ENCODE measurements around the gene XPA. TPM values are rescaled to one million over a fixed set of nuclear protein-coding genes. Genes with fewer than 3 reads are reported as not detected.

The XPA gene
- total RNA-seq, 2 donors from 2014 or later, result 11.2 to 12.5 TPM

GRCh38 chr9:97695390-97695789 lies 1.8 kb downstream of the XPA start:
- H3K27ac Mint-ChIP-seq, result peak overlapping the region in 1 of 2 donors; percentile 96
- H3K9me3 Mint-ChIP-seq, result no peaks in the 10 kb centered on the region
- peaks cover 0 to 5% of the 10 kb centered on the region in 2 donors for H3K27me3 Mint-ChIP-seq
- peaks cover 46 to 47% of the 10 kb centered on the region in 2 donors for H3K4me1 Mint-ChIP-seq (ENCODE audit: low read depth in 2 of 2)
- DNase-seq (ENCODE audit: low spot score) (no peak), ATAC-seq (no peak)
- peaks cover 4% of the 10 kb centered on the region for H3K36me3 Mint-ChIP-seq
- H3K4me3 Mint-ChIP-seq, result peak overlapping the region; percentile 90

DNA sequence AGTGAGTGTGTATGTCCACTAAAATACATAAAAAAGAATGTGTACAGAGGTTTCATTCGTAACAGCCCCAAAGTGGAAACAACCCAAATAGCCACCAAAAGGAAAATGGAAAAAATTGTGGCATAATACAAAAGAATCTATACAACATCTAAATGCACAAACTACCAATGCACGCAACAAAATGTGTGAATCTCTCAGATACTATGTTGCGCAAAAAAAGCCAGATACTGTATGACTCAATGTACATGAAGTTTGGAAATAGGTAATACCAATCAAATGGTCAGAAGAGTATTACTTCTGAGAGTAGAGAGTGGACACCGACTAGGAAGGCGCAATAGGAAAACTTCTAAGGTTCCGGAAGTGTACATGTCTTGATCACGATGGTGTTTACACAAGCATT lies 2.4 kb downstream of the XPA start:
- Mint-ChIP-seq H3K27ac (peak overlapping the region in 1 of 2 donors; percentile 96), H3K9me3 (no peaks in the 10 kb centered on the region), H3K36me3 (peaks cover 4% of the 10 kb centered on the region), H3K4me1 (ENCODE audit: low read depth in 2 of 2) (peaks cover 46 to 47% of the 10 kb centered on the region in 2 donors), H3K27me3 (peaks cover 0 to 5% of the 10 kb centered on the region in 2 donors), H3K4me3 (peak overlapping the region; percentile 90)
- DNase-seq (ENCODE audit: low spot score) (no peak), ATAC-seq (no peak)

DNA sequence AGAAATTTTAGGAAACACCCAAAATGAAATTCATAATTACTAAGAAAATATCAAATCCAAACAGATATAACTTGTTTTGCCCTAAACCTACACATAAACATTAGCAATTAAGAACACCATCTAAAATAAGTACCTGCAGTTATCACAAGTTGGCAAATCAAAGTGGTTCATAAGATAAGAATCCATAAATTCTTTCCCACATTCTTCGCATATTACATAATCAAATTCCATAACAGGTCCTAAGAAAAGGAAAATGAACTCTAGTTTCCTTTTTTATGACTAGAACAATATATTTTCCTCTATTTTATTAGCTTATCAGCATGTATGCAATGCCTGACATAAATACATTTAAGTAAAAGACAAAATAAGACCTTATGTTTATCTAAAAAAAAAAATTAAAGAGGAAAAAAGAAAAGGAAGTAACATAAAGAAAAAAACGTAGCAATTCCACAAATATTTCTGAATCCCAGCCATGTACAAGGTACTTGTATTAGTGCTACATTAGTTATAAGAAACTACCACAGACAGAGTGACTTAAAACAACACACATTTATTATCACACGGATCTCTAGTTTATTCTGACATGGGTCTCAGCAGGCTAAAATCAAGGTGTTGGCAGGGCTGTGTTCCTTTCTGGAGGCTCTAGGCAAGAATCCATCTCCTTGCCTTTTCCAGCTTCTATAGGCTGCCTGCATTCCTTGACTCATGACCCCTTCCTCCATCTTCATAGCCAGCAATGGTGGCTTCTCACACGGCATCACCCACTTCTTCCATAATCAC lies 7.5 kb downstream of the XPA start:
- Mint-ChIP-seq H3K36me3 (peaks cover 21% of the 10 kb centered on the region), H3K9me3 (no peaks in the 10 kb centered on the region)
- DNase-seq (ENCODE audit: low spot score), result no peak

DNA sequence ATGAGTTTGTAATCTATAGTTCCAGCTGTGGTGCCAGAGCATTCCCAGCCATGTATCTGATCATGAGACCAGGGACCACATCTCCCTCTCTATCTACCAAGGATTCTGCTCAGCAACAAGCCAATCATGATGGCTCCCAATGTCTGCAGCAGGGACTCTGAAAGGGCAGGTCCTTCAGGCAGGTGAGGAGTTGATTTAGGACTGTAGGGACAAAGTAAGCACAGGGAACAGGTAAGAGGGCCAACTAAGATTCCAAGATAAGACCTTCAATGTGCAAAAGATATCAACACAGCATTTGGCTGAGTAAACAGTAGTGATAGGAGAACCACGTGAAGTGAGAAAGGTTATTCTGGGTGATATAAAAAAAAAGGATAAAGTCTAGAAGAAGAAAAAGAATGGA lies 8.5 kb downstream of the XPA start:
- no peaks in the 10 kb centered on the region for H3K27me3 Mint-ChIP-seq
- H3K27ac Mint-ChIP-seq, result peak overlapping the region in 1 of 2 donors; percentile 14
- ATAC-seq, result no peak
- DNase-seq (ENCODE audit: low spot score), result no peak
- peaks cover 7 to 9% of the 10 kb centered on the region in 2 donors for H3K4me1 Mint-ChIP-seq (ENCODE audit: low read depth in 2 of 2)
- H3K36me3 Mint-ChIP-seq, result peaks cover 25% of the 10 kb centered on the region
- H3K9me3 Mint-ChIP-seq, result no peaks in the 10 kb centered on the region
- H3K4me3 Mint-ChIP-seq, result no peak overlapping the region

More for the DNA sequence above, 7.5 kb downstream of the XPA start:
- Mint-ChIP-seq H3K4me1 (ENCODE audit: low read depth in 2 of 2) (peaks cover 16 to 19% of the 10 kb centered on the region in 2 donors), H3K27me3 (no peaks in the 10 kb centered on the region), H3K27ac (peak overlapping the region in 1 of 2 donors; percentile 20), H3K4me3 (no peak overlapping the region)
- no peak for ATAC-seq

- H3K36me3 Mint-ChIP-seq, result peaks cover 11% of the 10 kb centered on the region
- DNase-seq (ENCODE audit: low spot score) (no peak), ATAC-seq (no peak)
- H3K9me3 Mint-ChIP-seq, result no peaks in the 10 kb centered on the region
- H3K4me3 Mint-ChIP-seq, result no peak overlapping the region
- peaks cover 6 to 14% of the 10 kb centered on the region in 2 donors for H3K4me1 Mint-ChIP-seq (ENCODE audit: low read depth in 2 of 2)
- H3K27me3 Mint-ChIP-seq, result no peaks in the 10 kb centered on the region
- H3K27ac Mint-ChIP-seq, result no peak overlapping the region
These were observed 14.9 kb downstream of the XPA start for GRCh38 chr9:97682242-97682641.

- H3K4me1 Mint-ChIP-seq (ENCODE audit: low read depth in 2 of 2), result peaks cover 10 to 14% of the 10 kb centered on the region in 2 donors
- no peaks in the 10 kb centered on the region for H3K27me3 Mint-ChIP-seq
- peak overlapping the region; percentile 18 to 46 for H3K27ac Mint-ChIP-seq
- DNase-seq (ENCODE audit: low spot score) (no peak), ATAC-seq (peak in 1 of 2 donors; percentile 41)
- peaks cover 21% of the 10 kb centered on the region for H3K36me3 Mint-ChIP-seq
- H3K9me3 Mint-ChIP-seq, result no peaks in the 10 kb centered on the region
- H3K4me3 Mint-ChIP-seq, result no peak overlapping the region
These were observed 21.5 kb downstream of the XPA start for GRCh38 chr9:97675655-97676054.

- DNase-seq (ENCODE audit: low spot score), result no peak
- no peaks in the 10 kb centered on the region for H3K9me3 Mint-ChIP-seq
- peaks cover 6 to 10% of the 10 kb centered on the region in 2 donors for H3K4me1 Mint-ChIP-seq (ENCODE audit: low read depth in 2 of 2)
- H3K4me3 Mint-ChIP-seq, result no peak overlapping the region
- H3K27me3 Mint-ChIP-seq, result no peaks in the 10 kb centered on the region
- ATAC-seq, result no peak
- peaks cover 33% of the 10 kb centered on the region for H3K36me3 Mint-ChIP-seq
- H3K27ac Mint-ChIP-seq, result no peak overlapping the region
These were observed 23.2 kb downstream of the XPA start for GRCh38 chr9:97673922-97674321.

GRCh38 chr9:97672403-97672802 lies 24.7 kb downstream of the XPA start:
- no peaks in the 10 kb centered on the region for H3K27me3 Mint-ChIP-seq
- H3K9me3 Mint-ChIP-seq, result no peaks in the 10 kb centered on the region
- no peak overlapping the region for H3K27ac Mint-ChIP-seq
- DNase-seq (ENCODE audit: low spot score), result no peak
- H3K36me3 Mint-ChIP-seq, result peaks cover 37% of the 10 kb centered on the region
- H3K4me1 Mint-ChIP-seq (ENCODE audit: low read depth in 2 of 2), result peaks cover 0 to 3% of the 10 kb centered on the region in 2 donors
- ATAC-seq, result no peak
- no peak overlapping the region for H3K4me3 Mint-ChIP-seq

DNA sequence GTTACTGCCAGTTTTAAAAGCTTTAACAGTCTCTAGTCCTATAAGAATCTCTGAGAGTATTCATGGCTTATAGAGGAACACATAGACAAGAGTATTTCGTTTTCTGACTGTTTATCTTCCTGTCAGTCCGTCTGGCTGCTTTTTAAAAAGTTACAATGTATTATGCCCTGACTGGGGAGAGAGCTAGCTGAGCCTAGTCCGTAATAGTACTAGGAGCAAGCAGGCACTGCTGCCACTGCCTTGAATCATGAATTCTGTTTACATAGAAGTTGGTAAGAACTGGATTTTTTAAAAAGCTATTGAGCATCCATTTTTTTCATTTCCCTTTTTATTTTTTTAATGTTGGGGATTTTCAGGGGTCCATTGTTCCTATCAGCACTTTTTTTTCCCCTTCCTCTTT lies 26.6 kb downstream of the XPA start:
- Mint-ChIP-seq H3K36me3 (peaks cover 42% of the 10 kb centered on the region), H3K4me3 (no peak overlapping the region), H3K4me1 (ENCODE audit: low read depth in 2 of 2) (peaks cover 10 to 12% of the 10 kb centered on the region in 2 donors), H3K27ac (no peak overlapping the region), H3K27me3 (no peaks in the 10 kb centered on the region), H3K9me3 (no peaks in the 10 kb centered on the region)
- ATAC-seq (no peak), DNase-seq (ENCODE audit: low spot score) (no peak)

GRCh38 chr9:97668485-97668884 lies 28.7 kb downstream of the XPA start:
- Mint-ChIP-seq H3K9me3 (no peaks in the 10 kb centered on the region), H3K27me3 (no peaks in the 10 kb centered on the region), H3K36me3 (peaks cover 45% of the 10 kb centered on the region), H3K27ac (no peak overlapping the region), H3K4me1 (ENCODE audit: low read depth in 2 of 2) (peaks cover 12 to 15% of the 10 kb centered on the region in 2 donors), H3K4me3 (no peak overlapping the region)
- no peak for DNase-seq (ENCODE audit: low spot score)
- no peak for ATAC-seq

- no peak overlapping the region for H3K4me3 Mint-ChIP-seq
- peaks cover 12 to 15% of the 10 kb centered on the region in 2 donors for H3K4me1 Mint-ChIP-seq (ENCODE audit: low read depth in 2 of 2)
- H3K27ac Mint-ChIP-seq, result peak overlapping the region; percentile 63 to 86
- no peaks in the 10 kb centered on the region for H3K9me3 Mint-ChIP-seq
- ATAC-seq (peak in 1 of 2 donors; percentile 17), DNase-seq (ENCODE audit: low spot score) (no peak)
- H3K36me3 Mint-ChIP-seq, result peaks cover 45% of the 10 kb centered on the region
- H3K27me3 Mint-ChIP-seq, result no peaks in the 10 kb centered on the region
These were observed 30.0 kb downstream of the XPA start for GRCh38 chr9:97666907-97667686.

- Mint-ChIP-seq H3K4me3 (no peak overlapping the region), H3K36me3 (peaks cover 38% of the 10 kb centered on the region), H3K27ac (peak overlapping the region in 1 of 2 donors; percentile 86)
These were observed 31.4 kb downstream of the XPA start for GRCh38 chr9:97665742-97666141.

GRCh38 chr9:97660847-97661246 lies 36.3 kb downstream of the XPA start:
- Mint-ChIP-seq H3K27me3 (no peaks in the 10 kb centered on the region), H3K4me1 (ENCODE audit: low read depth in 2 of 2) (peaks cover 2 to 6% of the 10 kb centered on the region in 2 donors), H3K27ac (peak overlapping the region; percentile 17 to 70), H3K36me3 (peaks cover 40% of the 10 kb centered on the region), H3K4me3 (no peak overlapping the region), H3K9me3 (no peaks in the 10 kb centered on the region)
- ATAC-seq (no peak), DNase-seq (ENCODE audit: low spot score) (no peak)

More at GRCh38 chr9:97665742-97666141, 31.4 kb downstream of the XPA start:
- DNase-seq (ENCODE audit: low spot score) (no peak), ATAC-seq (no peak)
- Mint-ChIP-seq H3K27me3 (no peaks in the 10 kb centered on the region), H3K9me3 (no peaks in the 10 kb centered on the region), H3K4me1 (ENCODE audit: low read depth in 2 of 2) (peaks cover 12 to 15% of the 10 kb centered on the region in 2 donors)

DNA sequence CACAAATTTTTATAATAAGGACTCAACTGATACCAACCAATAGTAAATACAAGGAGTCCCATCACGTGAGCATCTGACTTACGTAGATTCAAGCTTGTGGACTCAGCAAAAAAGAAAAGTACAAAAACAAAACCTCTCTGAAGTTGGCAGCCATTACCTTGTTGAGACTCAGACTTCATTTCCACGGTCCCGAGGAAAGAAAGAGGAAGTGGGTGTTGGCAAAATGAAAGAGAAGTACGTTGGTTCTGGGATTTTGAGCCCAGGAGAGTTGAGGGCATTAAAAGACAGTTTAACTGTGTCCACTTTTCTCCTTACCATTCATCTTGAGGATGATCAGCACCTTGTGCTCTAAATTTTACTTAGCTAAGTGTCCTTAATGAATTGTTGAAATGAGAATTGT lies 36.8 kb downstream of the XPA start:
- H3K36me3 Mint-ChIP-seq, result peaks cover 40% of the 10 kb centered on the region
- no peak overlapping the region for H3K4me3 Mint-ChIP-seq
- peak overlapping the region in 1 of 2 donors; percentile 70 for H3K27ac Mint-ChIP-seq
- ATAC-seq (no peak), DNase-seq (ENCODE audit: low spot score) (no peak)
- H3K4me1 Mint-ChIP-seq (ENCODE audit: low read depth in 2 of 2), result peaks cover 0 to 6% of the 10 kb centered on the region in 2 donors
- no peaks in the 10 kb centered on the region for H3K27me3 Mint-ChIP-seq
- H3K9me3 Mint-ChIP-seq, result no peaks in the 10 kb centered on the region
